B cell (primary cell): Measurements from ENCODE around the gene ERCC8. TPM values are rescaled to one million over a fixed set of nuclear protein-coding genes. Genes with fewer than 3 reads are reported as not detected.

Source experiments
- ATAC-seq: fragments of 200-7000 bp; cut with Tn5 transposase; one replicate; pipeline ENCODE4 v1.10.0; 2021; ENCODE audit warnings: low read depth, mild to moderate bottlenecking, moderate number of reproducible peaks, moderate library complexity
- CTCF ChIA-PET: fragments of 350-600 bp; sonication (Branson Sonifier 250); formaldehyde crosslinking; loops from one replicate; lab custom pipeline; 2021; ENCODE audit warnings: antibody characterized with exemption, inconsistent platforms; lab: Charles Lee
- POLR2A ChIA-PET: fragments of 350-600 bp; sonication (Branson Sonifier 250); formaldehyde crosslinking; loops from one replicate; lab custom pipeline; 2021; ENCODE audit warnings: antibody characterized with exemption; lab: Charles Lee
- DNase-seq: peaks from one replicate; pipeline ENCODE4 v3.0.0; 2013
- H2AFZ ChIP-seq: 2 replicates; pipeline ENCODE4 v1.6.1; 2012; ENCODE audit warnings: mild to moderate bottlenecking, low read depth, low read length; ENCODE audit not compliant: insufficient read depth, poor library complexity, severe bottlenecking
- H3K27ac ChIP-seq, 2 donors: 1 replicate in 1 of 2; 2 replicates in 1 of 2; pipeline ENCODE4 v1.5.1; 2012 to 2013; ENCODE audit warnings: low read length in 2 of 2, mild to moderate bottlenecking in 2 of 2, moderate library complexity in 1 of 2
- H3K27me3 ChIP-seq, 4 experiments: fragments of 200-600 bp in 1 of 4; sonication (generic) in 1 of 4; replicated peaks in 1 of 4; 1 replicate in 2 of 4; 2 replicates in 2 of 4; pipeline versions ENCODE4 v1.6.1 to v1.7.0; 2013 to 2016; ENCODE audit warnings: low read length in 3 of 4, mild to moderate bottlenecking in 2 of 4, mixed read lengths in 1 of 4, moderate library complexity in 1 of 4; ENCODE audit not compliant: insufficient read depth in 4 of 4, control insufficient read depth in 3 of 4; ENCODE audit errors: control extremely low read depth in 1 of 4
- H3K36me3 ChIP-seq, 2 experiments: replicated peaks in 1 of 2; 1 replicate in 1 of 2; 2 replicates in 1 of 2; pipeline versions ENCODE4 v1.6.1 to v1.7.1; 2013; ENCODE audit warnings: low read length in 1 of 2; ENCODE audit not compliant: insufficient read depth in 2 of 2, control insufficient read depth in 1 of 2; ENCODE audit errors: control extremely low read depth in 1 of 2, extremely low read depth in 1 of 2
- H3K4me1 ChIP-seq, 2 donors: fragments of 200-600 bp in 1 of 2; sonication (generic) in 1 of 2; 1 replicate in 1 of 2; 2 replicates in 1 of 2; pipeline versions ENCODE4 v1.5.1 to v1.6.1; 2013 to 2017; ENCODE audit warnings: low read length in 2 of 2; ENCODE audit not compliant: control insufficient read depth in 2 of 2, insufficient read depth in 2 of 2
- H3K4me2 ChIP-seq: replicated peaks from 2 replicates; pipeline ENCODE3; 2012; ENCODE audit warnings: mild to moderate bottlenecking, low read depth, low read length; ENCODE audit not compliant: poor library complexity, severe bottlenecking
- H3K4me3 ChIP-seq, 5 experiments: fragments of 200-600 bp in 1 of 5; sonication (generic) in 1 of 5; 1 replicate in 3 of 5; 2 replicates in 2 of 5; pipeline versions ENCODE4 v1.5.1 to v1.7.0; 2011 to 2016; ENCODE audit warnings: low read length in 4 of 5, mild to moderate bottlenecking in 4 of 5, low read depth in 2 of 5, control low read depth in 1 of 5, moderate library complexity in 1 of 5; ENCODE audit not compliant: insufficient read depth in 1 of 5; ENCODE audit errors: control extremely low read depth in 1 of 5, extremely low read depth in 1 of 5
- H3K79me2 ChIP-seq: fragments of 200-600 bp; sonication (generic); one replicate; pipeline ENCODE4 v1.6.0; 2016; ENCODE audit warnings: low read length; ENCODE audit not compliant: control insufficient read depth, insufficient read depth
- H3K9ac ChIP-seq: fragments of 200-600 bp; sonication (generic); 2 replicates; pipeline ENCODE4 v1.6.1; 2017; ENCODE audit warnings: mild to moderate bottlenecking, low read length, moderate library complexity
- H3K9me3 ChIP-seq, 3 donors: one replicate each; pipeline versions ENCODE4 v1.6.1 to v1.7.1; 2013; ENCODE audit warnings: low read length in 2 of 3; ENCODE audit not compliant: control insufficient read depth in 2 of 3, insufficient read depth in 1 of 3; ENCODE audit errors: control extremely low read depth in 1 of 3
- H4K20me1 ChIP-seq: 2 replicates; pipeline ENCODE4 v1.6.0; 2012; ENCODE audit warnings: mild to moderate bottlenecking, low read length; ENCODE audit not compliant: insufficient read depth, control insufficient read depth, poor library complexity, severe bottlenecking
- H3K27ac Mint-ChIP-seq: one replicate; pipeline ENCODE4 v1.8.0; 2021; ENCODE audit warnings: mixed read lengths
- H3K27me3 Mint-ChIP-seq: one replicate; pipeline ENCODE4 v1.8.0; 2021; ENCODE audit warnings: mixed read lengths
- H3K4me1 Mint-ChIP-seq: one replicate; pipeline ENCODE4 v1.8.0; 2021; ENCODE audit warnings: mixed read lengths
- H3K4me3 Mint-ChIP-seq: one replicate; pipeline ENCODE4 v1.8.0; 2021; ENCODE audit warnings: mixed read lengths
- H3K9me3 Mint-ChIP-seq: one replicate; pipeline ENCODE4 v1.8.0; 2022; ENCODE audit warnings: mixed read lengths; ENCODE audit not compliant: insufficient read depth
- CTCF ChIP-seq: fragments of 200-600 bp; IDR thresholded peaks from one replicate; pipeline ENCODE4 v1.8.0; 2022; ENCODE audit warnings: antibody characterized with exemption, mild to moderate bottlenecking
- EZH2 ChIP-seq: IDR thresholded peaks from 2 replicates; pipeline ENCODE4 v1.6.1; 2012; ENCODE audit warnings: borderline replicate concordance, low read depth, mild to moderate bottlenecking, moderate library complexity, low read length; ENCODE audit not compliant: insufficient read depth, poor library complexity, severe bottlenecking
- WGBS: methylation state at CpG from one replicate; pipeline ENCODE4 v1.1.5; 2013; ENCODE audit warnings: missing lambda C conversion rate; ENCODE audit not compliant: insufficient coverage; 5-methylcytosine and 5-hydroxymethylcytosine counted together
- intact Hi-C: fragments of 100-400 bp; cut with micrococcal nuclease; formaldehyde crosslinking; loops from one replicate; pipeline ENCODE4 v1.10.0; 2022
- polyA plus RNA-seq: library from polyadenylated mRNA; depleted of rRNA; stranded (reverse); fragments of >200 nt; gene quantifications from 2 replicates; pipeline ENCODE4 v1.2.3, GENCODE V29; 2012
- total RNA-seq, 2 donors: library from RNA; stranded (reverse); fragments of 120-200 nt in 1 of 2; gene quantifications; 1 replicate in 1 of 2; 2 replicates in 1 of 2; pipeline versions ENCODE4 v1.2.3 to v1.2.4, GENCODE V29; 2013 to 2022

ERCC8 gene
- total and polyA plus RNA-seq, 2 donors (not counting 1 experiment from before 2014, with no cell fraction given) = 6.8 to 9.2 TPM

GRCh38 chr5:60961685-60962084 is 16.8 kb upstream of the ERCC8 start:
- H3K27ac ChIP-seq = no peak overlapping the region
- no peak for DNase-seq
- ATAC-seq = no peak
- no peak overlapping the region for H3K4me3 ChIP-seq
- Mint-ChIP-seq H3K27ac (no peak overlapping the region), H3K9me3 (peaks cover 2% of the 10 kb centered on the region), H3K4me1 (peaks cover 3% of the 10 kb centered on the region), H3K4me3 (no peak overlapping the region), H3K27me3 (no peaks in the 10 kb centered on the region)
- no peaks in the 10 kb centered on the region for H3K4me1 ChIP-seq
- H3K79me2 ChIP-seq = peaks cover 26% of the 10 kb centered on the region
- intact Hi-C loops = no loop called here
- no peaks in the 10 kb centered on the region for H3K36me3 ChIP-seq
- CTCF ChIA-PET = interaction anchor here (0.6 to 7.0 kb wide), 6 partner anchors 8 to 1495 kb away, joined by 3 to 65 read pairs (median 4); partner anchors contain the start of genes ERCC8 and NDUFAF2
- H4K20me1 ChIP-seq = peaks cover 7% of the 10 kb centered on the region
- POLR2A ChIA-PET = no interaction called here
- H3K27me3 ChIP-seq = no peaks in the 10 kb centered on the region
- WGBS = no CpG with 5 or more reads among the region's 2 CpGs
- no peak overlapping the region for H3K9ac ChIP-seq
- no peak for TF ChIP-seq EZH2
- TF ChIP-seq CTCF = no peak
- H3K9me3 ChIP-seq = peaks cover 0 to 5% (median 2%) of the 10 kb centered on the region in 3 donors
- H3K4me2 ChIP-seq = no peak overlapping the region
- H2AFZ ChIP-seq = no peak overlapping the region

GRCh38 chr5:60960591-60960990 is 15.7 kb upstream of the ERCC8 start:
- H3K27ac ChIP-seq = no peak overlapping the region
- no peak overlapping the region for H3K27ac Mint-ChIP-seq
- no peaks in the 10 kb centered on the region for H3K4me1 ChIP-seq
- intact Hi-C loops = no loop called here
- H3K4me3 ChIP-seq = no peak overlapping the region
- H3K4me3 Mint-ChIP-seq = no peak overlapping the region
- H3K27me3 Mint-ChIP-seq = no peaks in the 10 kb centered on the region
- no peaks in the 10 kb centered on the region for H3K36me3 ChIP-seq
- peaks cover 36% of the 10 kb centered on the region for H3K79me2 ChIP-seq
- H4K20me1 ChIP-seq = peaks cover 7% of the 10 kb centered on the region
- no peaks in the 10 kb centered on the region for H3K9me3 ChIP-seq
- CTCF ChIA-PET = interaction anchor here (0.6 to 7.0 kb wide), 4 partner anchors 16 to 698 kb away, joined by 3 to 65 read pairs (median 4); partner anchors contain the start of genes ERCC8 and NDUFAF2
- no peaks in the 10 kb centered on the region for H3K27me3 ChIP-seq
- DNase-seq (no peak), ATAC-seq (no peak)
- H3K4me2 ChIP-seq = no peak overlapping the region
- TF ChIP-seq EZH2 (no peak), CTCF (peak; percentile 69)
- peaks cover 5% of the 10 kb centered on the region for H3K4me1 Mint-ChIP-seq
- no peak overlapping the region for H2AFZ ChIP-seq
- WGBS = no CpG with 5 or more reads among the region's 2 CpGs
- H3K9me3 Mint-ChIP-seq = no peaks in the 10 kb centered on the region
- H3K9ac ChIP-seq = no peak overlapping the region
- POLR2A ChIA-PET = no interaction called here
